ENCODE measurements around the gene MSLN. TPM values are rescaled to one million over a fixed set of nuclear protein-coding genes. Genes with fewer than 3 reads are reported as not detected.
A peak's percentile ranks its signal among the peaks of the same experiment; 100 is the strongest.

The MSLN gene
- total and polyA plus RNA-seq, 9 of the 15 experiments (the other 6 are each of a cell fraction or from before 2014, with no cell fraction given): not detected

GRCh38 chr16:807347-808084 is 47.0 kb downstream of the MSLN start (continued):
- TF ChIP-seq BRF1 (IDR thresholded peaks at IDR 0.05; ENCODE audit: borderline replicate concordance, extremely low read depth, insufficient read length) (no peak), RHOXF2B (CRISPR knock-in tag; conservative IDR thresholded peaks at IDR 0.05) (no peak), TAF15 (IDR thresholded peaks at IDR 0.05; ENCODE audit: low read depth, low read length) (no peak), LARP7 (IDR thresholded peaks at IDR 0.05) (no peak), ZNF197 (CRISPR knock-in tag; IDR thresholded peaks at IDR 0.05; ENCODE audit: low read depth) (no peak), ZNF766 (CRISPR knock-in tag; conservative IDR thresholded peaks at IDR 0.05) (peak; percentile 90), ZNF384 (IDR thresholded peaks at IDR 0.05; ENCODE audit: low read depth, low read length) (no peak), THAP7 (CRISPR knock-in tag; IDR thresholded peaks at IDR 0.05) (0 out of 2 replicates have a peak, but pooled peaks have one; percentile 49), PTRF (tag; IDR thresholded peaks at IDR 0.05) (no peak), TRIM28 (IDR thresholded peaks at IDR 0.05) (no peak), NONO (IDR thresholded peaks at IDR 0.05; ENCODE audit: low read depth in 2 of 2, low read length in 1 of 2) (peak in 1 of 2 experiments; percentile 26; a peak in 1 of 4 replicates), NFXL1 (CRISPR knock-in tag; IDR thresholded peaks at IDR 0.05) (no peak), KAT2B (IDR thresholded peaks at IDR 0.05; ENCODE audit: low read depth, low read length) (no peak), HNRNPUL1 (IDR thresholded peaks at IDR 0.05; ENCODE audit: low read length) (no peak)
- TF ChIP-seq, protein P1, sequence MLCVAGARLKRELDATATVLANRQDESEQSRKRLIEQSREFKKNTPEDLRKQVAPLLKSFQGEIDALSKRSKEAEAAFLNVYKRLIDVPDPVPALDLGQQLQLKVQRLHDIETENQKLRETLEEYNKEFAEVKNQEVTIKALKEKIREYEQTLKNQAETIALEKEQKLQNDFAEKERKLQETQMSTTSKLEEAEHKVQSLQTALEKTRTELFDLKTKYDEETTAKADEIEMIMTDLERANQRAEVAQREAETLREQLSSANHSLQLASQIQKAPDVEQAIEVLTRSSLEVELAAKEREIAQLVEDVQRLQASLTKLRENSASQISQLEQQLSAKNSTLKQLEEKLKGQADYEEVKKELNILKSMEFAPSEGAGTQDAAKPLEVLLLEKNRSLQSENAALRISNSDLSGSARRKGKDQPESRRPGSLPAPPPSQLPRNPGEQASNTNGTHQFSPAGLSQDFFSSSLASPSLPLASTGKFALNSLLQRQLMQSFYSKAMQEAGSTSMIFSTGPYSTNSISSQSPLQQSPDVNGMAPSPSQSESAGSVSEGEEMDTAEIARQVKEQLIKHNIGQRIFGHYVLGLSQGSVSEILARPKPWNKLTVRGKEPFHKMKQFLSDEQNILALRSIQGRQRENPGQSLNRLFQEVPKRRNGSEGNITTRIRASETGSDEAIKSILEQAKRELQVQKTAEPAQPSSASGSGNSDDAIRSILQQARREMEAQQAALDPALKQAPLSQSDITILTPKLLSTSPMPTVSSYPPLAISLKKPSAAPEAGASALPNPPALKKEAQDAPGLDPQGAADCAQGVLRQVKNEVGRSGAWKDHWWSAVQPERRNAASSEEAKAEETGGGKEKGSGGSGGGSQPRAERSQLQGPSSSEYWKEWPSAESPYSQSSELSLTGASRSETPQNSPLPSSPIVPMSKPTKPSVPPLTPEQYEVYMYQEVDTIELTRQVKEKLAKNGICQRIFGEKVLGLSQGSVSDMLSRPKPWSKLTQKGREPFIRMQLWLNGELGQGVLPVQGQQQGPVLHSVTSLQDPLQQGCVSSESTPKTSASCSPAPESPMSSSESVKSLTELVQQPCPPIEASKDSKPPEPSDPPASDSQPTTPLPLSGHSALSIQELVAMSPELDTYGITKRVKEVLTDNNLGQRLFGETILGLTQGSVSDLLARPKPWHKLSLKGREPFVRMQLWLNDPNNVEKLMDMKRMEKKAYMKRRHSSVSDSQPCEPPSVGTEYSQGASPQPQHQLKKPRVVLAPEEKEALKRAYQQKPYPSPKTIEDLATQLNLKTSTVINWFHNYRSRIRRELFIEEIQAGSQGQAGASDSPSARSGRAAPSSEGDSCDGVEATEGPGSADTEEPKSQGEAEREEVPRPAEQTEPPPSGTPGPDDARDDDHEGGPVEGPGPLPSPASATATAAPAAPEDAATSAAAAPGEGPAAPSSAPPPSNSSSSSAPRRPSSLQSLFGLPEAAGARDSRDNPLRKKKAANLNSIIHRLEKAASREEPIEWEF (CRISPR knock-in tag; IDR thresholded peaks at IDR 0.05): no peak
- TF ChIP-seq, protein P2, sequence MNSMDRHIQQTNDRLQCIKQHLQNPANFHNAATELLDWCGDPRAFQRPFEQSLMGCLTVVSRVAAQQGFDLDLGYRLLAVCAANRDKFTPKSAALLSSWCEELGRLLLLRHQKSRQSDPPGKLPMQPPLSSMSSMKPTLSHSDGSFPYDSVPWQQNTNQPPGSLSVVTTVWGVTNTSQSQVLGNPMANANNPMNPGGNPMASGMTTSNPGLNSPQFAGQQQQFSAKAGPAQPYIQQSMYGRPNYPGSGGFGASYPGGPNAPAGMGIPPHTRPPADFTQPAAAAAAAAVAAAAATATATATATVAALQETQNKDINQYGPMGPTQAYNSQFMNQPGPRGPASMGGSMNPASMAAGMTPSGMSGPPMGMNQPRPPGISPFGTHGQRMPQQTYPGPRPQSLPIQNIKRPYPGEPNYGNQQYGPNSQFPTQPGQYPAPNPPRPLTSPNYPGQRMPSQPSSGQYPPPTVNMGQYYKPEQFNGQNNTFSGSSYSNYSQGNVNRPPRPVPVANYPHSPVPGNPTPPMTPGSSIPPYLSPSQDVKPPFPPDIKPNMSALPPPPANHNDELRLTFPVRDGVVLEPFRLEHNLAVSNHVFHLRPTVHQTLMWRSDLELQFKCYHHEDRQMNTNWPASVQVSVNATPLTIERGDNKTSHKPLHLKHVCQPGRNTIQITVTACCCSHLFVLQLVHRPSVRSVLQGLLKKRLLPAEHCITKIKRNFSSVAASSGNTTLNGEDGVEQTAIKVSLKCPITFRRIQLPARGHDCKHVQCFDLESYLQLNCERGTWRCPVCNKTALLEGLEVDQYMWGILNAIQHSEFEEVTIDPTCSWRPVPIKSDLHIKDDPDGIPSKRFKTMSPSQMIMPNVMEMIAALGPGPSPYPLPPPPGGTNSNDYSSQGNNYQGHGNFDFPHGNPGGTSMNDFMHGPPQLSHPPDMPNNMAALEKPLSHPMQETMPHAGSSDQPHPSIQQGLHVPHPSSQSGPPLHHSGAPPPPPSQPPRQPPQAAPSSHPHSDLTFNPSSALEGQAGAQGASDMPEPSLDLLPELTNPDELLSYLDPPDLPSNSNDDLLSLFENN (IDR thresholded peaks at IDR 0.05; ENCODE audit: low read depth in 2 of 2, low read length in 2 of 2): 0 out of 4 replicates have a peak, but pooled peaks of 1 of the 2 experiments have one; percentile 11
